Sigmoid colon (tissue), 7 donors: ENCODE measurements around the gene HACD2. TPM values are rescaled to one million over a fixed set of nuclear protein-coding genes. Genes with fewer than 3 reads are reported as not detected.

Experiments used
- DNase-seq: peaks from one replicate; pipeline ENCODE4 v3.0.0-alpha.2; 2019
- H3K27ac ChIP-seq, 4 donors: fragments of 200-600 bp; sonication (generic); one replicate each; pipeline ENCODE4 v1.5.1; 2016 to 2019; ENCODE audit warnings: mild to moderate bottlenecking in 1 of 4
- H3K27me3 ChIP-seq, 3 donors: fragments of 200-600 bp; sonication (generic); one replicate each; pipeline ENCODE4 v1.5.1; 2019; ENCODE audit warnings: mild to moderate bottlenecking in 1 of 3
- H3K36me3 ChIP-seq, 4 donors: fragments of 200-600 bp; sonication (generic); one replicate each; pipeline ENCODE4 v1.5.1; 2016 to 2019
- H3K4me1 ChIP-seq, 4 donors: fragments of 200-600 bp; sonication (generic); one replicate each; pipeline ENCODE4 v1.5.1; 2017 to 2019
- H3K4me3 ChIP-seq, 4 donors: fragments of 200-600 bp; sonication (generic); one replicate each; pipeline ENCODE4 v1.5.1; 2017 to 2019; ENCODE audit warnings: mild to moderate bottlenecking in 2 of 4, moderate library complexity in 1 of 4
- H3K9me3 ChIP-seq, 4 donors: fragments of 200-600 bp in 3 of 4; sonication (generic) in 3 of 4; one replicate each; pipeline versions ENCODE4 v1.5.1 to v1.6.1; 2013 to 2019
- EP300 ChIP-seq, 4 donors: sonication (generic); formaldehyde crosslinking; IDR thresholded peaks; one replicate each; pipeline ENCODE4 v1.6.1; 2017; ENCODE audit warnings: antibody characterized with exemption in 4 of 4
- POLR2A ChIP-seq, 2 donors: fragments of 450-650 bp; IDR thresholded peaks; one replicate each; pipeline ENCODE4 v1.6.1; 2016; ENCODE audit warnings: antibody characterized with exemption in 2 of 2, mild to moderate bottlenecking in 2 of 2, moderate library complexity in 2 of 2
- POLR2AphosphoS5 ChIP-seq, 4 donors: sonication (generic); formaldehyde crosslinking; IDR thresholded peaks; one replicate each; pipeline ENCODE4 v1.6.1; 2017; ENCODE audit warnings: antibody characterized with exemption in 4 of 4
- WGBS, 2 donors: extraction: QIAGEN DNeasy Blood & Tissue Kit; methylation state at CpG; one replicate each; pipeline ENCODE4 v1.1.7; 2013; 5-methylcytosine and 5-hydroxymethylcytosine counted together
- intact Hi-C: fragments of 100-400 bp; cut with DNase I; formaldehyde crosslinking; loops from one replicate; pipeline ENCODE4 v1.15.1; 2023
- polyA plus RNA-seq, 3 donors: library from polyadenylated mRNA; stranded (reverse); fragments of 200-250 nt; gene quantifications; one replicate each; pipeline ENCODE4 v1.2.3, GENCODE V29; 2013
- total RNA-seq, 4 donors: library from RNA; depleted of rRNA; stranded (reverse); fragments of >200 nt; gene quantifications; one replicate each; pipeline ENCODE4 v1.1.0, GENCODE V29; 2016
- TF ChIP-seq, protein P1 (sequence below), 4 experiments: fragments of 450-650 bp in 3 of 4; fragments of 200-600 bp in 1 of 4; IDR thresholded peaks; one replicate each; pipeline ENCODE4 v1.5.1; 2016 to 2019; ENCODE audit warnings: antibody characterized with exemption in 4 of 4, mild to moderate bottlenecking in 3 of 4, moderate library complexity in 2 of 4
- donor health status: healthy with polysubstance abuse.
- donor health status: Bipolar disorder and iron deficiency.
- donor health status: healthy.

Gene HACD2
- total and polyA plus RNA-seq, 7 donors, result 6.6 to 26.4 (median 18.6) TPM

DNA sequence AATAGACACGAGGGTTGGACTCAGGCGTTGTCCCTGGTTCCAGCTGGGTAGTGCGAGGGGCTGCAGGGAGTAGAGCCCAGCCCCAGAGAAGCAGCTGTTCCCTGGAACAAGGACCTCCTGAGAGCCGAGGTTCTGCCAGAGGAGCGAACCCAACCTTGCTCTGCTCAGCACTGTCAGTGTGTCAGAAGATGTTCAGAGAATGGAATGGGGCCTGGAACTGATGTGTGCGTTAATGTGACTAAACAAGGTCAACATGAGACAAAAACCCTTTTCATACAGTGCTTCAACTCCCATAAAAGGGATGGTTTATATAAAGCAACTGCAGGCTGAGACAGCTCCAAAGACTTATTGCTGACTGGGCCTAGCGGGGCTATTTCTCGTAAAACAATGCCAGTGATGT lies 35.5 kb upstream of the HACD2 start:
- WGBS, 2 donors, result 76 to 79% methylated on average over 8 of the region's 8 CpGs
- H3K9me3 ChIP-seq, result no peaks in the 10 kb centered on the region
- peaks cover 15 to 77% (median 29%) of the 10 kb centered on the region in 4 donors for H3K36me3 ChIP-seq
- H3K27ac ChIP-seq, result peak overlapping the region; percentile 90 to 98 (median 93)
- intact Hi-C loops, result no loop called here
- peaks cover 0 to 76% (median 45%) of the 10 kb centered on the region in 4 donors for H3K4me1 ChIP-seq
- H3K4me3 ChIP-seq, result peak overlapping the region; percentile 51 to 66 (median 60)
- DNase-seq, result peak; percentile 92
- no peaks in the 10 kb centered on the region for H3K27me3 ChIP-seq
- TF ChIP-seq POLR2A (IDR thresholded peaks at IDR 0.05), result peak; percentile 94 to 99
- TF ChIP-seq POLR2AphosphoS5 (IDR thresholded peaks at IDR 0.05), result peak; percentile 99
- TF ChIP-seq, protein P1, sequence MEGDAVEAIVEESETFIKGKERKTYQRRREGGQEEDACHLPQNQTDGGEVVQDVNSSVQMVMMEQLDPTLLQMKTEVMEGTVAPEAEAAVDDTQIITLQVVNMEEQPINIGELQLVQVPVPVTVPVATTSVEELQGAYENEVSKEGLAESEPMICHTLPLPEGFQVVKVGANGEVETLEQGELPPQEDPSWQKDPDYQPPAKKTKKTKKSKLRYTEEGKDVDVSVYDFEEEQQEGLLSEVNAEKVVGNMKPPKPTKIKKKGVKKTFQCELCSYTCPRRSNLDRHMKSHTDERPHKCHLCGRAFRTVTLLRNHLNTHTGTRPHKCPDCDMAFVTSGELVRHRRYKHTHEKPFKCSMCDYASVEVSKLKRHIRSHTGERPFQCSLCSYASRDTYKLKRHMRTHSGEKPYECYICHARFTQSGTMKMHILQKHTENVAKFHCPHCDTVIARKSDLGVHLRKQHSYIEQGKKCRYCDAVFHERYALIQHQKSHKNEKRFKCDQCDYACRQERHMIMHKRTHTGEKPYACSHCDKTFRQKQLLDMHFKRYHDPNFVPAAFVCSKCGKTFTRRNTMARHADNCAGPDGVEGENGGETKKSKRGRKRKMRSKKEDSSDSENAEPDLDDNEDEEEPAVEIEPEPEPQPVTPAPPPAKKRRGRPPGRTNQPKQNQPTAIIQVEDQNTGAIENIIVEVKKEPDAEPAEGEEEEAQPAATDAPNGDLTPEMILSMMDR (IDR thresholded peaks at IDR 0.05), result no peak
- peak; percentile 66 to 97 (median 88) for TF ChIP-seq EP300 (IDR thresholded peaks at IDR 0.05)

DNA sequence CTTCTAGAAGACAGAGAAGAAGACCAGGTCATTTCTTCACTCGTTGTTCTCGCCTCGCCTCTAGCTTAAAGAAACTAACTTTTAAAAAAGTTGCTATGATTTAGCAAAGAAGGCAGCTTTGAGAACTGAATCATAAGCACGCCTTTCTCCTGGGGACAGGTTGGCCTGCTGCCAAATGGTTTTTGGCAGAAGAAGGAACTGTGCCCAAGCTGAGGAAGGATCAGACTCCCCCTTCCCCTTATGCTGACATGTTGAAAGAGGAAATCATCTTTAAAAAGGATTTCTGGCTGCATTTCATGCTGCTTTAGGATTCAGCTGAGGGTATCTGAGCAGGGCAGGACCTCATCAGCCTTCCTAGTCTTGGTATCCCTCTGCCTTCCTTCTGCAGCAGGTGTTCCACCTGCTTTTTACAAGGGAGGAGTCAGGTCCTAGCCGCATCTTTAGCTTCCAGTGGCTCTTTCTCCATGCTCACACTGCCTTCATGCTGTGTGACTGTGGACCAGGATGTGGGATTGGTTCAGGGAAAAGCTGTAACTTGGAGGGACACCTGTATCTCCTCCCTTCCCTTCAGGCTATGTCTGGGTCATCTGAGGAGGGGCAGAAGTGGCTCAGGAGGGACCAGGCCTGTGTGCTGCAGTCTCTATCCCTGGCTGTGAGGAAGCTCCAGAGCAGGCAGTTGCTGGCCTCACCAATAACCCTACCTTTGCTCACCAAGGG lies 34.1 kb upstream of the HACD2 start:
- intact Hi-C loops, result no loop called here
- peaks cover 19 to 77% (median 31%) of the 10 kb centered on the region in 4 donors for H3K36me3 ChIP-seq
- peak overlapping the region; percentile 90 to 98 (median 93) for H3K27ac ChIP-seq
- no peaks in the 10 kb centered on the region for H3K9me3 ChIP-seq
- H3K4me1 ChIP-seq, result peaks cover 0 to 75% (median 48%) of the 10 kb centered on the region in 4 donors
- TF ChIP-seq POLR2AphosphoS5 (IDR thresholded peaks at IDR 0.05), result peak; percentile 36 to 74 (median 66)
- TF ChIP-seq, protein P1 (IDR thresholded peaks at IDR 0.05), result no peak
- TF ChIP-seq POLR2A (IDR thresholded peaks at IDR 0.05), result no peak
- no peak for TF ChIP-seq EP300 (IDR thresholded peaks at IDR 0.05)
- H3K4me3 ChIP-seq, result peak overlapping the region; percentile 51 to 66 (median 60)
- 52 to 63% methylated on average over 5 of the region's 5 CpGs for whole genome bisulfite sequencing, 2 donors
- DNase-seq, result peak; percentile 89
- no peaks in the 10 kb centered on the region for H3K27me3 ChIP-seq

DNA sequence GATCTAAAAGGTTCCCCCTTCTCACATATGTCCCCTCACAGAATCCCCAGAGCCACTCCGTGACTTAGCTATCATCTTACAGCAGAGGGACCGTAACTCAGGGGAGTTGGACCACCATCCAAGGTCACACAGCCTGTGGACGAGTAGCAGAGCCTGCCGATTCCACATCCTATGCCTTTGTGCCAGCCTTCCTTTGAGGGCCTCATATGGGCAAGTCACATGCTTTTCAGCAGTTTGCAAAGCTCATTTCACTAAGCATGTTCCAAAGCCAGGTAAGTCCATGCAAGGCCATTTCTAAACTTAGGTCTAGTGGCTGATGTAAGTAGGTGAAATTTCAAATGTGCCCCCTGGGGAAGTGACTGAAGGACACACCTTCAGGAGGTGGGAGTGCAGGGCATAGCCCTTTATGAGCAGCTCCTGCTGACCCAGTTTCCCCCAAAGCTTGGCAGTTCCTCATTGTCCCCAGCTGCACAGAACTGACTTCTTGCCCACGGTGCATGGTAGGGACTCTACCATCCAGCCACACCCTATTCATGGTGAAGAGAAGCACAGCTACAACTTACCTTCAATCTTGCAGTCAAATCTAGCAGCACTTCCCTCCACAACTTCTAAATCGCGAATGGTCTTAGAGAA lies 33.3 kb upstream of the HACD2 start:
- intact Hi-C loops, result no loop called here
- peaks cover 19 to 77% (median 34%) of the 10 kb centered on the region in 4 donors for H3K36me3 ChIP-seq
- H3K4me1 ChIP-seq, result peaks cover 0 to 77% (median 52%) of the 10 kb centered on the region in 4 donors
- H3K9me3 ChIP-seq, result no peaks in the 10 kb centered on the region
- TF ChIP-seq EP300 (IDR thresholded peaks at IDR 0.05), result no peak
- TF ChIP-seq POLR2A (IDR thresholded peaks at IDR 0.05), result no peak
- peak in 2 of 4 donors; percentile 50 to 58 for TF ChIP-seq POLR2AphosphoS5 (IDR thresholded peaks at IDR 0.05)
- TF ChIP-seq, protein P1 (IDR thresholded peaks at IDR 0.05), result no peak
- H3K27me3 ChIP-seq, result no peaks in the 10 kb centered on the region
- no peak for DNase-seq
- H3K4me3 ChIP-seq, result peak overlapping the region; percentile 51 to 66 (median 60)
- H3K27ac ChIP-seq, result peak overlapping the region; percentile 90 to 98 (median 93)
- 57 to 82% methylated on average over 7 of the region's 7 CpGs for whole genome bisulfite sequencing, 2 donors

DNA sequence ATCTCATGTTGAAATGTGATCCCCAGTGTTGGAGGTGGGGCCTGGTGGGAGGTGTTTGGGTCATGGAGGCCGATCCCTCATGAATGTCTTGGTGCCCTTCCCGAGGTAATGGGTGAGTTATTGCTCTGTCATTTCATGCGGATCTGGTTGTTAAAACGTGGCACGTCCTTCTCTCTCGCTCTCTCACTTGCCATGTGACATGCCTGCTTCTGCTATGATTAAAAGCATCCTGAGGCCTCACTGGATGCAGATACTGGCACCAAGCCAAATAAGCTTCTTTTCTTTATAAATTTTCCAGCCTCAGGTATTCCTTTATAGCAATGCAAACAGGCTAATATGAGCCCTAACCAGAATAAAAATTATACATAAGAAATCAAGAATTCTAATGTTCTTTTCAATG lies 31.7 kb upstream of the HACD2 start:
- TF ChIP-seq POLR2AphosphoS5 (IDR thresholded peaks at IDR 0.05) (peak; percentile 24 to 87 (median 80)), EP300 (IDR thresholded peaks at IDR 0.05) (peak in 1 of 4 donors; percentile 74), POLR2A (IDR thresholded peaks at IDR 0.05) (no peak)
- TF ChIP-seq, protein P1 (IDR thresholded peaks at IDR 0.05), result no peak
- no peak for DNase-seq
- 89 to 94% methylated on average over 6 of the region's 6 CpGs for WGBS, 2 donors
- no peaks in the 10 kb centered on the region for H3K9me3 ChIP-seq
- intact Hi-C loops, result no loop called here
- H3K36me3 ChIP-seq, result peaks cover 19 to 78% (median 40%) of the 10 kb centered on the region in 4 donors
- H3K4me3 ChIP-seq, result peak overlapping the region; percentile 51 to 66 (median 60)
- peak overlapping the region; percentile 90 to 98 (median 93) for H3K27ac ChIP-seq
- H3K4me1 ChIP-seq, result peaks cover 0 to 74% (median 54%) of the 10 kb centered on the region in 4 donors
- no peaks in the 10 kb centered on the region for H3K27me3 ChIP-seq
